HepG2 (cell line): ENCODE results near the gene MED9. TPM values are rescaled to one million over a fixed set of nuclear protein-coding genes. Genes with fewer than 3 reads are reported as not detected.

Experiments used
- ATAC-seq: fragments of 200-7000 bp; cut with Tn5 transposase; 3 replicates; pipeline ENCODE4 v1.9.1; 2020; ENCODE audit warnings: mild to moderate bottlenecking, moderate library complexity
- BruUV-seq: library from RNA; stranded (reverse); fragments of 400-500 nt; replicated peaks from 2 replicates; lab custom pipeline; 2021; lab: Mats Ljungman, UMichigan
- CTCF ChIA-PET: fragments of 300-600 bp; formaldehyde crosslinking; extraction: SDS; loops from one replicate; lab custom pipeline; 2021; ENCODE audit warnings: low total read pairs, inconsistent platforms, low intra/inter-chr PET ratio; lab: Yijun Ruan, JAX
- POLR2A ChIA-PET: fragments of 350-600 bp; sonication (Branson Sonifier 250); formaldehyde crosslinking; loops from one replicate; lab custom pipeline; 2020; ENCODE audit warnings: antibody characterized with exemption, inconsistent platforms; lab: Yijun Ruan, JAX
- DNase-seq: peaks from one replicate; pipeline ENCODE4 v3.0.0-alpha.2; 2015; ENCODE audit warnings: low spot score
- FAIRE-seq: peaks from 3 replicates; lab custom pipeline; 2011; peaks lifted over from hg19 to GRCh38; lab: Jason Lieb, UNC
- H2AFZ ChIP-seq: one replicate; pipeline ENCODE4 v1.6.1; 2011; ENCODE audit warnings: low read length, inconsistent platforms
- H3K27ac ChIP-seq: fragments of 300-600 bp; 3 replicates; pipeline ENCODE4 v1.8.0; 2011; ENCODE audit warnings: mixed run types, mild to moderate bottlenecking, mixed read lengths, low read length, inconsistent platforms; ENCODE audit not compliant: insufficient read depth; ENCODE audit errors: extremely low read length
- H3K27me3 ChIP-seq, 2 experiments: fragments of 200-600 bp in 1 of 2; 2 replicates in 1 of 2; 3 replicates in 1 of 2; pipeline versions ENCODE4 v1.6.0 to v1.8.0; 2011; ENCODE audit warnings: low read length in 2 of 2, mild to moderate bottlenecking in 2 of 2, moderate library complexity in 2 of 2, inconsistent platforms in 1 of 2; ENCODE audit not compliant: insufficient read depth in 2 of 2, control insufficient read depth in 1 of 2
- H3K36me3 ChIP-seq, 2 experiments: fragments of 200-600 bp in 1 of 2; replicated peaks in 1 of 2; 2 replicates in 1 of 2; 3 replicates in 1 of 2; pipeline versions ENCODE4 v1.5.1 to v1.8.0; 2011; ENCODE audit warnings: low read length in 2 of 2, inconsistent platforms in 1 of 2; ENCODE audit not compliant: insufficient read depth in 2 of 2, control insufficient read depth in 1 of 2
- H3K4me1 ChIP-seq: 2 replicates; pipeline ENCODE4 v1.5.1; 2012; ENCODE audit warnings: low read length, inconsistent platforms; ENCODE audit not compliant: insufficient read depth
- H3K4me2 ChIP-seq: 2 replicates; pipeline ENCODE4 v1.6.0; 2011; ENCODE audit warnings: low read depth, low read length, inconsistent platforms
- H3K4me3 ChIP-seq, 3 experiments: fragments of 200-600 bp in 1 of 3; sonication (generic), shearing (Covaris generic) in 1 of 3; replicated peaks in 1 of 3; 2 replicates each; pipeline ENCODE4 v1.5.1; 2011 to 2016; ENCODE audit warnings: low read length in 3 of 3, inconsistent platforms in 2 of 3, low read depth in 2 of 3, mild to moderate bottlenecking in 2 of 3, control low read depth in 1 of 3, mixed read lengths in 1 of 3; ENCODE audit not compliant: insufficient read depth in 1 of 3
- H3K79me2 ChIP-seq: one replicate; pipeline ENCODE4 v1.6.1; 2011; ENCODE audit warnings: low read length, inconsistent platforms; ENCODE audit not compliant: insufficient read depth
- H3K9ac ChIP-seq: 2 replicates; pipeline ENCODE4 v1.6.0; 2011; ENCODE audit warnings: mild to moderate bottlenecking, low read depth, low read length, inconsistent platforms; ENCODE audit not compliant: insufficient read depth
- H3K9me3 ChIP-seq: 2 replicates; pipeline ENCODE4 v1.5.1; 2012; ENCODE audit warnings: mild to moderate bottlenecking, low read length
- H4K20me1 ChIP-seq: 2 replicates; pipeline ENCODE4 v1.6.0; 2011; ENCODE audit warnings: inconsistent platforms, mild to moderate bottlenecking, low read length, moderate library complexity; ENCODE audit not compliant: insufficient read depth
- CCDC6 ChIP-seq: sonication (generic); formaldehyde crosslinking; IDR thresholded peaks from 2 replicates; pipeline ENCODE4 v1.8.1; 2022; ENCODE audit warnings: mild to moderate bottlenecking, missing genetic modification reagents, moderate library complexity
- ELF1 ChIP-seq: sonication (generic); formaldehyde crosslinking; IDR thresholded peaks from 2 replicates; pipeline ENCODE4 v1.4.0; 2020; ENCODE audit warnings: missing genetic modification reagents
- EZH2 ChIP-seq: conservative IDR thresholded peaks from 2 replicates; pipeline ENCODE4 v1.6.1; 2012; ENCODE audit warnings: mild to moderate bottlenecking, low read depth, low read length, moderate library complexity
- MLLT10 ChIP-seq: sonication (generic); formaldehyde crosslinking; IDR thresholded peaks from 2 replicates; pipeline ENCODE4 v1.4.0; 2020; ENCODE audit warnings: missing genetic modification reagents
- MTF1 ChIP-seq: sonication (generic); formaldehyde crosslinking; IDR thresholded peaks from 2 replicates; pipeline ENCODE4 v1.5.0; 2020; ENCODE audit warnings: missing genetic modification reagents
- NFYC ChIP-seq: IDR thresholded peaks from 2 replicates; pipeline ENCODE4 v1.6.1; 2016; ENCODE audit warnings: missing genetic modification reagents, missing compliant biosample characterization
- POLR2AphosphoS5 ChIP-seq: IDR thresholded peaks from 2 replicates; pipeline ENCODE4 v1.6.1; 2012; ENCODE audit warnings: low read depth, low read length
- RFX1 ChIP-seq: fragments of 450-650 bp; IDR thresholded peaks from 2 replicates; pipeline ENCODE4 v1.6.1; 2017
- TBP ChIP-seq: sonication (generic); formaldehyde crosslinking; IDR thresholded peaks from 2 replicates; pipeline ENCODE4 v1.5.0; 2020; ENCODE audit warnings: missing genetic modification reagents
- XBP1 ChIP-seq: sonication (generic); formaldehyde crosslinking; IDR thresholded peaks from 2 replicates; pipeline ENCODE4 v1.5.0; 2020; ENCODE audit warnings: missing genetic modification reagents
- YEATS2 ChIP-seq: sonication (generic); formaldehyde crosslinking; IDR thresholded peaks from 2 replicates; pipeline ENCODE4 v1.4.0; 2020; ENCODE audit warnings: missing genetic modification reagents, borderline replicate concordance
- ZKSCAN5 ChIP-seq: sonication (generic); formaldehyde crosslinking; IDR thresholded peaks from 2 replicates; pipeline ENCODE4 v1.5.1; 2020; ENCODE audit warnings: mild to moderate bottlenecking, missing genetic modification reagents
- ZNF605 ChIP-seq: sonication (generic); formaldehyde crosslinking; IDR thresholded peaks from 2 replicates; pipeline ENCODE4 v1.8.0; 2022; ENCODE audit warnings: mild to moderate bottlenecking, missing genetic modification reagents
- ZNF619 ChIP-seq: sonication (generic); formaldehyde crosslinking; IDR thresholded peaks from 2 replicates; pipeline ENCODE4 v1.4.0; 2020; ENCODE audit warnings: mild to moderate bottlenecking, missing genetic modification reagents
- WGBS: methylation state at CpG from one replicate; pipeline ENCODE4 v1.1.6; 2017; ENCODE audit warnings: low lambda C conversion rate; 5-methylcytosine and 5-hydroxymethylcytosine counted together
- in situ Hi-C: cut with HindIII; loops from 2 replicates; pipeline ENCODE4 v1.10.0; 2017; ENCODE audit warnings: low pct_unique_long_range_greater_than_20kb; ENCODE audit not compliant: extremely low pct_ligation_motif_present
- intact Hi-C: fragments of 100-400 bp; cut with micrococcal nuclease; formaldehyde crosslinking; loops from one replicate; pipeline ENCODE4 v1.10.0; 2022; ENCODE audit not compliant: unreplicated experiment
- polyA plus RNA-seq, 8 experiments: library from polyadenylated mRNA; depleted of rRNA in 3 of 8; stranded (reverse) in 7 of 8; unstranded in 1 of 8; fragments of >200 nt; fragmentation: Illumina TruSeq in 4 of 8; extraction: Trizol in 4 of 8; gene quantifications; 2 replicates each; pipeline versions ENCODE4 v1.2.1 to v1.2.3, GENCODE V29; 2011 to 2016; ENCODE audit warnings: low read depth in 4 of 8, missing spikeins in 1 of 8, mixed read lengths in 1 of 8; ENCODE audit not compliant: insufficient read depth in 1 of 8
- total RNA-seq, 5 experiments: library from RNA; depleted of rRNA; stranded (reverse); fragments of >200 nt; fragmentation: Illumina TruSeq; extraction: Trizol; gene quantifications; 2 replicates each; pipeline ENCODE4 v1.2.3, GENCODE V29; 2016; ENCODE audit warnings: low read depth in 1 of 5
- TF ChIP-seq, protein P1 (sequence below): IDR thresholded peaks from 2 replicates; pipeline ENCODE4 v1.6.1; 2016
- TF ChIP-seq, protein P2 (sequence below): sonication (generic); formaldehyde crosslinking; IDR thresholded peaks from 2 replicates; pipeline ENCODE4 v1.5.0; 2020; ENCODE audit warnings: mild to moderate bottlenecking, missing genetic modification reagents
- TF ChIP-seq, protein P3 (sequence below): sonication (generic); formaldehyde crosslinking; IDR thresholded peaks from 2 replicates; pipeline ENCODE4 v1.4.0; 2020; ENCODE audit warnings: mild to moderate bottlenecking, missing genetic modification reagents

MED9 gene
- total and polyA plus RNA-seq, 2 of the 13 experiments (the other 11 are each of a cell fraction or from before 2014, with no cell fraction given) = 11.9 to 15.1 TPM

DNA sequence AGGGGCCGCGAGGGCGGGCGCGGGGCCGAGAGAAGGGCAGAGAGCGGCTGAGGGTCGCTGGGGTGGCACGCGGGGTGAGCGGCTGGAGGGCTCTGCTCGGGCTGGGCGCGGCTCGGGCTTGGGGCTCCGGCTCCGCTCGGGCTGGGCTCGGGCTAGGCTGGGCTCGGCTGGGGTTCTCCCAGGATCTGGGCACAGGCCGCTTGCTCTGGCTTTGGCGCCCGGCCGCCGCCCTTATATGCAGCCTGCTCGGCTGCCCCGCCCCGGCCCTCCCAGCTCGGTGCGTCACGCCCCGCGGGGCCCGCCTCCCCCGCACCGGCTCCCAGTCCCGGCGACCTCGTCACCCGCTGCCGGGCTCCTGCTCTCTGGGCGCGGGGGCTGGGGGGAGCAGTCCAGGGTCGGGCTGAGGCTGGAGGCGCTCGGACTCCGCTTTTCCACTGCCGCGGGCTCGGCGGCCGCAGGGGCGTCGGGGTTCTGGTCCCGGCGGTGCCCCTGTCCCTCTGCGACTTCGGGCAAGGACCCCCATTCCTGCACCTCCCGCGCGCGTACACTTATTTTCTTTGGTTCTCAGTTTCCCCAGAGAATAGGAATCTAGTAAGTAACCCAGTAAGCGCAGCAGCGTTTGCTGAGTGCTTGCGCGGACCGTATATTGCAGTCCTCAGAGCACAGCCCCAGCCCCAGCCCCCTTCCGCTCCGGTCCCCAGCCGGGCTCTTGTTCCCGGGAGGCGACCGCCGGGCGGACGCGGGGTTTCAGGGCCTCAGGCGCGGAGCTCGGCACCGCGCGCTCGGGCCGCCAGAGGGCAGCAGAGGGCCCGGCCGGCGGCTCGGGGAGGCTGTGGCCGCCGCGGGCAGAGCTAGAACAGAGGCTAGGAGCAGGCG lies 19.6 kb downstream of the MED9 start, which contains the start of gene RASD1:
Gene RASD1 (minus strand): TSS at position 207 of the 876 bp plus-strand sequence. CDS start 214 bp downstream, outside the sequence.
- Histone ChIP-seq H3K4me2 (peak within 1 kb of the TSS; percentile 74), H3K27me3 (peaks cover 4 to 39% of the 10 kb centered on the region in 2 experiments; a peak in 4 of 5 replicates), H3K9ac (peak within 1 kb of the TSS; percentile 75), H3K79me2 (no peaks in the 10 kb centered on the region), H3K9me3 (no peaks in the 10 kb centered on the region), H3K36me3 (peaks cover 3 to 6% of the 10 kb centered on the region in 2 experiments; a peak in 2 of 5 replicates), H3K27ac (peak within 1 kb of the TSS; percentile 34), H3K4me1 (peaks cover 26% of the 10 kb centered on the region), H4K20me1 (no peaks in the 10 kb centered on the region), H3K4me3 (peak within 1 kb of the TSS; percentile 53 to 71 (median 65); a peak in 5 of 6 replicates), H2AFZ (no peak within 1 kb of the TSS)
- CTCF ChIA-PET = interaction anchor here (0.9 to 3.3 kb wide), 5 partner anchors 73 to 145 kb away, joined by 3 to 55 read pairs (median 7); no protein-coding TSS in a partner anchor
- intact Hi-C loops = loop anchor here (1.0 to 5.0 kb wide), 6 partner anchors 42 to 146 kb away; no protein-coding TSS in a partner anchor
- FAIRE-seq = no peak
- no TSS peak for BruUV-seq
- ATAC-seq = peak; percentile 86
- DNase-seq = peak; percentile 59
- in situ Hi-C loops = loop anchor here (5.0 kb wide), 1 partner anchor 139 kb away; no protein-coding TSS in a partner anchor
- POLR2A ChIA-PET = interaction anchor here (0.6 to 3.4 kb wide), 53 partner anchors 9 to 617 kb away, joined by 3 to 114 read pairs (median 6); partner anchors contain the start of genes MED9 and PEMT
- 0% methylated on average over 11 of the region's 93 CpGs for WGBS
- TF ChIP-seq, protein P1, sequence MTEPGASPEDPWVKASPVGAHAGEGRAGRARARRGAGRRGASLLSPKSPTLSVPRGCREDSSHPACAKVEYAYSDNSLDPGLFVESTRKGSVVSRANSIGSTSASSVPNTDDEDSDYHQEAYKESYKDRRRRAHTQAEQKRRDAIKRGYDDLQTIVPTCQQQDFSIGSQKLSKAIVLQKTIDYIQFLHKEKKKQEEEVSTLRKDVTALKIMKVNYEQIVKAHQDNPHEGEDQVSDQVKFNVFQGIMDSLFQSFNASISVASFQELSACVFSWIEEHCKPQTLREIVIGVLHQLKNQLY (CRISPR knock-in tag) = no peak
- TF ChIP-seq, protein P2, sequence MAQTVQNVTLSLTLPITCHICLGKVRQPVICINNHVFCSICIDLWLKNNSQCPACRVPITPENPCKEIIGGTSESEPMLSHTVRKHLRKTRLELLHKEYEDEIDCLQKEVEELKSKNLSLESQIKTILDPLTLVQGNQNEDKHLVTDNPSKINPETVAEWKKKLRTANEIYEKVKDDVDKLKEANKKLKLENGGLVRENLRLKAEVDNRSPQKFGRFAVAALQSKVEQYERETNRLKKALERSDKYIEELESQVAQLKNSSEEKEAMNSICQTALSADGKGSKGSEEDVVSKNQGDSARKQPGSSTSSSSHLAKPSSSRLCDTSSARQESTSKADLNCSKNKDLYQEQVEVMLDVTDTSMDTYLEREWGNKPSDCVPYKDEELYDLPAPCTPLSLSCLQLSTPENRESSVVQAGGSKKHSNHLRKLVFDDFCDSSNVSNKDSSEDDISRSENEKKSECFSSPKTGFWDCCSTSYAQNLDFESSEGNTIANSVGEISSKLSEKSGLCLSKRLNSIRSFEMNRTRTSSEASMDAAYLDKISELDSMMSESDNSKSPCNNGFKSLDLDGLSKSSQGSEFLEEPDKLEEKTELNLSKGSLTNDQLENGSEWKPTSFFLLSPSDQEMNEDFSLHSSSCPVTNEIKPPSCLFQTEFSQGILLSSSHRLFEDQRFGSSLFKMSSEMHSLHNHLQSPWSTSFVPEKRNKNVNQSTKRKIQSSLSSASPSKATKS (CRISPR knock-in tag) = no peak; the same call in 1 of the 2 replicates
- TF ChIP-seq XBP1 (CRISPR knock-in tag) = no peak
- TF ChIP-seq NFYC = no peak
- TF ChIP-seq CCDC6 (CRISPR knock-in tag) = peak; percentile 25; the same call in 1 of the 2 replicates
- no peak for TF ChIP-seq ZNF619 (CRISPR knock-in tag)
- TF ChIP-seq ZKSCAN5 (CRISPR knock-in tag) = no peak
- no peak for TF ChIP-seq MTF1
- TF ChIP-seq MLLT10 (CRISPR knock-in tag) = no peak
- no peak for TF ChIP-seq YEATS2 (CRISPR knock-in tag)
- TF ChIP-seq EZH2 = no peak
- no peak for TF ChIP-seq ELF1
- peak; percentile 81 for TF ChIP-seq POLR2AphosphoS5
- TF ChIP-seq ZNF605 (CRISPR knock-in tag) = peak; percentile 55; the same call in 1 of the 2 replicates
- 0 out of 2 replicates have a peak, but pooled peaks have one; percentile 17 for TF ChIP-seq TBP (CRISPR knock-in tag)
- TF ChIP-seq, protein P3, sequence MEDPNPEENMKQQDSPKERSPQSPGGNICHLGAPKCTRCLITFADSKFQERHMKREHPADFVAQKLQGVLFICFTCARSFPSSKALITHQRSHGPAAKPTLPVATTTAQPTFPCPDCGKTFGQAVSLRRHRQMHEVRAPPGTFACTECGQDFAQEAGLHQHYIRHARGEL (CRISPR knock-in tag) = no peak
- no peak for TF ChIP-seq RFX1
